Pancreas (tissue), 10 donors: ENCODE measurements around the gene GPR143. TPM values are rescaled to one million over a fixed set of nuclear protein-coding genes. Genes with fewer than 3 reads are reported as not detected.

Experiments
- ATAC-seq, 4 donors: fragments of 200-7000 bp; cut with Tn5 transposase; one replicate each; pipeline versions ENCODE4 v1.8.0 to v1.9.1; 2020; ENCODE audit warnings: mild to moderate bottlenecking in 4 of 4, moderate library complexity in 4 of 4
- DNase-seq, 6 donors: peaks; one replicate each; pipeline ENCODE4 v3.0.0-alpha.2; 2020
- FAIRE-seq: peaks from 2 replicates; lab custom pipeline; 2012; peaks lifted over from hg19 to GRCh38; lab: Jason Lieb, UNC
- H3K27ac ChIP-seq, 4 donors: fragments of 200-600 bp; sonication (generic); 1 replicate in 3 of 4; 2 replicates in 1 of 4; pipeline versions ENCODE4 v1.5.0 to v1.8.0; 2020
- H3K27me3 ChIP-seq, 4 donors: fragments of 200-600 bp; one replicate each; pipeline ENCODE4 v1.8.0; 2021
- H3K36me3 ChIP-seq, 3 donors: fragments of 200-600 bp; sonication (generic) in 1 of 3; one replicate each; pipeline versions ENCODE4 v1.5.0 to v1.8.0; 2020 to 2021
- H3K4me1 ChIP-seq, 3 donors: fragments of 200-600 bp; one replicate each; pipeline ENCODE4 v1.8.0; 2021
- H3K4me3 ChIP-seq, 4 donors: fragments of 200-600 bp; sonication (generic) in 2 of 4; one replicate each; pipeline versions ENCODE4 v1.5.0 to v1.8.0; 2020 to 2021
- H3K9me3 ChIP-seq, 4 donors: fragments of 200-600 bp; one replicate each; pipeline ENCODE4 v1.8.0; 2021
- CTCF ChIP-seq, 4 donors: fragments of 200-600 bp; sonication (generic) in 3 of 4; IDR thresholded peaks; one replicate each; pipeline versions ENCODE4 v1.5.0 to v1.8.0; 2021; ENCODE audit warnings: antibody characterized with exemption in 4 of 4
- WGBS, 2 donors: extraction: QIAGEN DNeasy Blood & Tissue Kit; methylation state at CpG; one replicate each; pipeline ENCODE4 v1.1.7; 2013; 5-methylcytosine and 5-hydroxymethylcytosine counted together
- intact Hi-C, 3 donors: fragments of 100-400 bp; cut with DNase I; formaldehyde crosslinking; loops; one replicate each; pipeline versions ENCODE4 v1.11.1 to v1.14.2; 2022
- polyA plus RNA-seq, 2 donors: library from polyadenylated mRNA; stranded (reverse); fragments of 200-250 nt; gene quantifications; one replicate each; pipeline ENCODE4 v1.2.3, GENCODE V29; 2013
- total RNA-seq, 6 donors: library from RNA; stranded (reverse); fragmentation: NEBNext Ultra II Directional in 4 of 6; extraction: Animal tissue kit (Norgen Biotek cat#: 25700) in 4 of 6; gene quantifications; one replicate each; pipeline versions ENCODE4 v1.2.1 to v1.2.4, GENCODE V29; 2021 to 2023
- donor health status: healthy with polysubstance abuse.
- donor health status: DM: no; HTN: no; CAD: no; lungs with moderate emphysema.
- donor health status: DM: no; HTN: no; CAD: no.
- donor health status: control.
- donor health status: control.
- donor health status: Bipolar disorder and iron deficiency.
- donor health status: DM: yes; HTN: yes; CAD: no.
- donor health status: DM: no; HTN: no; CAD: no.
- donor health status: DM: no; HTN: no; CAD: no.
- donor health status: DM: yes; HTN: yes; CAD: no.

The GPR143 gene
- total and polyA plus RNA-seq, 8 donors = 0.60 to 1.9 (median 1.1) TPM

- no peak for TF ChIP-seq CTCF (IDR thresholded peaks at IDR 0.05)
- DNase-seq (no peak), ATAC-seq (no peak), FAIRE-seq (no peak)
- no peaks in the 10 kb centered on the region for H3K9me3 ChIP-seq
- H3K27me3 ChIP-seq = no peaks in the 10 kb centered on the region
- WGBS, 2 donors = 55 to 79% methylated on average over 4 of the region's 4 CpGs
- H3K36me3 ChIP-seq = peaks cover 0 to 6% (median 0%) of the 10 kb centered on the region in 3 donors
- no peak overlapping the region for H3K4me3 ChIP-seq
- no peak overlapping the region for H3K27ac ChIP-seq
- intact Hi-C loops = no loop called here
- no peaks in the 10 kb centered on the region for H3K4me1 ChIP-seq
Measured at GRCh38 chrX:9706421-9706820, 59.2 kb downstream of the GPR143 start.

- Histone ChIP-seq H3K4me3 (no peak overlapping the region), H3K36me3 (peaks cover 0 to 5% (median 0%) of the 10 kb centered on the region in 3 donors), H3K27me3 (no peaks in the 10 kb centered on the region), H3K4me1 (no peaks in the 10 kb centered on the region), H3K27ac (no peak overlapping the region), H3K9me3 (no peaks in the 10 kb centered on the region)
- 74 to 90% methylated on average over 6 of the region's 6 CpGs for WGBS, 2 donors
- intact Hi-C loops = no loop called here
- no peak for TF ChIP-seq CTCF (IDR thresholded peaks at IDR 0.05)
- DNase-seq = no peak
- no peak for ATAC-seq
- no peak for FAIRE-seq
Measured at GRCh38 chrX:9704876-9705465, 60.7 kb downstream of the GPR143 start.

- TF ChIP-seq CTCF (IDR thresholded peaks at IDR 0.05) = no peak
Measured at GRCh38 chrX:9703406-9703805, 62.2 kb downstream of the GPR143 start.

GRCh38 chrX:9701790-9702189, 63.9 kb downstream of the GPR143 start:
- H3K9me3 ChIP-seq = no peaks in the 10 kb centered on the region
- TF ChIP-seq CTCF (IDR thresholded peaks at IDR 0.05) = no peak
- DNase-seq (no peak), ATAC-seq (no peak), FAIRE-seq (no peak)
- H3K4me1 ChIP-seq = no peaks in the 10 kb centered on the region
- no peaks in the 10 kb centered on the region for H3K27me3 ChIP-seq
- no peaks in the 10 kb centered on the region for H3K36me3 ChIP-seq
- intact Hi-C loops = no loop called here
- H3K27ac ChIP-seq = no peak overlapping the region
- H3K4me3 ChIP-seq = no peak overlapping the region
- WGBS, 2 donors = 89 to 97% methylated on average over 12 of the region's 12 CpGs

More at GRCh38 chrX:9703406-9703805, 62.2 kb downstream of the GPR143 start:
- H3K27me3 ChIP-seq = no peaks in the 10 kb centered on the region
- no peak for FAIRE-seq
- no peaks in the 10 kb centered on the region for H3K9me3 ChIP-seq
- H3K4me3 ChIP-seq = no peak overlapping the region
- 89 to 94% methylated on average over 14 of the region's 14 CpGs for WGBS, 2 donors
- H3K27ac ChIP-seq = no peak overlapping the region
- intact Hi-C loops = no loop called here
- no peak for DNase-seq
- no peaks in the 10 kb centered on the region for H3K4me1 ChIP-seq
- ATAC-seq = no peak
- no peaks in the 10 kb centered on the region for H3K36me3 ChIP-seq

- no peak for TF ChIP-seq CTCF (IDR thresholded peaks at IDR 0.05)
- Histone ChIP-seq H3K27ac (no peak overlapping the region), H3K27me3 (no peaks in the 10 kb centered on the region), H3K36me3 (no peaks in the 10 kb centered on the region), H3K4me3 (no peak overlapping the region), H3K4me1 (no peaks in the 10 kb centered on the region), H3K9me3 (no peaks in the 10 kb centered on the region)
- 76 to 88% methylated on average over 15 of the region's 15 CpGs for WGBS, 2 donors
- DNase-seq = no peak
- no peak for FAIRE-seq
- ATAC-seq = no peak
- intact Hi-C loops = no loop called here
Measured at GRCh38 chrX:9700555-9700954, 65.1 kb downstream of the GPR143 start.
